ENCODE data around the gene PPP1R12B.
"Not testable (repeated sequence)": the region's sequence is repeated elsewhere in the genome, so short reads cannot be mapped to it uniquely, and the experiment has no call there.

DNA sequence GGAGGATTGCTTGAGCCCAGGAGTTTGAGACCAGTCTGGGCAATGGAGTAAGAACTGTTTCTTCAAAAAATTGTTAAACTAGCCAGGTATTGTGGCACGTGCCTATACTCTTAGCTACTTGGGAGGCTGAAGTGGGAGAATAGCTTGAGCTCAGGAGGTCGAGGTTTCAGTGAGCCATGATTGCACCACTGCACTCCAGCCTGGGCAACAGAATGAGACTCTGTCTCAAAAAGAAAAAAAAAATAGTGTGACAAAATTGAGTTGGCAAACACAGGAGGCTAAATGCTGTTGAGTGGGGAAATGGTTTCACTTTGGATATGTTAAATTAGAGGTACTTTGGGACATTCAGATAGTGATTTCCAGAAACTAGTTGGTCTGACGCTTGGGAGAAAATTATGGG is 197.9 kb downstream of the PPP1R12B start:
- TF ChIP-seq, protein P1, sequence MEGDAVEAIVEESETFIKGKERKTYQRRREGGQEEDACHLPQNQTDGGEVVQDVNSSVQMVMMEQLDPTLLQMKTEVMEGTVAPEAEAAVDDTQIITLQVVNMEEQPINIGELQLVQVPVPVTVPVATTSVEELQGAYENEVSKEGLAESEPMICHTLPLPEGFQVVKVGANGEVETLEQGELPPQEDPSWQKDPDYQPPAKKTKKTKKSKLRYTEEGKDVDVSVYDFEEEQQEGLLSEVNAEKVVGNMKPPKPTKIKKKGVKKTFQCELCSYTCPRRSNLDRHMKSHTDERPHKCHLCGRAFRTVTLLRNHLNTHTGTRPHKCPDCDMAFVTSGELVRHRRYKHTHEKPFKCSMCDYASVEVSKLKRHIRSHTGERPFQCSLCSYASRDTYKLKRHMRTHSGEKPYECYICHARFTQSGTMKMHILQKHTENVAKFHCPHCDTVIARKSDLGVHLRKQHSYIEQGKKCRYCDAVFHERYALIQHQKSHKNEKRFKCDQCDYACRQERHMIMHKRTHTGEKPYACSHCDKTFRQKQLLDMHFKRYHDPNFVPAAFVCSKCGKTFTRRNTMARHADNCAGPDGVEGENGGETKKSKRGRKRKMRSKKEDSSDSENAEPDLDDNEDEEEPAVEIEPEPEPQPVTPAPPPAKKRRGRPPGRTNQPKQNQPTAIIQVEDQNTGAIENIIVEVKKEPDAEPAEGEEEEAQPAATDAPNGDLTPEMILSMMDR (optimal IDR thresholded peaks at IDR 0.05 in 1 of 3, IDR thresholded peaks at IDR 0.05 in 1 of 3, conservative IDR thresholded peaks at IDR 0.05 in 1 of 3; ENCODE audit: extremely low read depth in 1 of 3, insufficient read depth in 2 of 3, low read length in 3 of 3), result not testable (repeated sequence)
- TF ChIP-seq EZH2 (IDR thresholded peaks at IDR 0.05; ENCODE audit: low read length), result not testable (repeated sequence)

Measured in keratinocyte (primary cell).